ENCODE results near the gene ANKRD60. TPM values are rescaled to one million over a fixed set of nuclear protein-coding genes. Genes with fewer than 3 reads are reported as not detected.

The ANKRD60 gene
- total RNA-seq, 1 donor from 2014 or later, result not detected

- DNase-seq (ENCODE audit: low spot score), result no peak
- Mint-ChIP-seq H3K27ac (ENCODE audit: unreplicated experiment) (no peak overlapping the region), H3K27me3 (ENCODE audit: low read depth) (no peaks in the 10 kb centered on the region), H3K4me3 (ENCODE audit: unreplicated experiment) (no peak overlapping the region), H3K36me3 (ENCODE audit: low read depth) (peaks cover 13% of the 10 kb centered on the region), H3K4me1 (ENCODE audit: low read depth) (peaks cover 23% of the 10 kb centered on the region), H3K9me3 (ENCODE audit: low read depth) (no peaks in the 10 kb centered on the region)
- TF ChIP-seq CTCF (IDR thresholded peaks at IDR 0.05), result no peak
Measured at GRCh38 chr20:58238490-58238889, 10.0 kb upstream of the ANKRD60 start.

- TF ChIP-seq CTCF (IDR thresholded peaks at IDR 0.05), result no peak
Measured at GRCh38 chr20:58237318-58238132, 9.1 kb upstream of the ANKRD60 start.

GRCh38 chr20:58236612-58237317, 8.3 kb upstream of the ANKRD60 start:
- peaks cover 23% of the 10 kb centered on the region for H3K4me1 Mint-ChIP-seq (ENCODE audit: low read depth)
- peak overlapping the region; percentile 77 for H3K4me3 Mint-ChIP-seq (ENCODE audit: unreplicated experiment)
- TF ChIP-seq CTCF (IDR thresholded peaks at IDR 0.05), result peak; percentile 99
- H3K27me3 Mint-ChIP-seq (ENCODE audit: low read depth), result no peaks in the 10 kb centered on the region
- peak overlapping the region; percentile 6 for H3K27ac Mint-ChIP-seq (ENCODE audit: unreplicated experiment)
- DNase-seq (ENCODE audit: low spot score), result no peak
- peaks cover 5% of the 10 kb centered on the region for H3K36me3 Mint-ChIP-seq (ENCODE audit: low read depth)
- no peaks in the 10 kb centered on the region for H3K9me3 Mint-ChIP-seq (ENCODE audit: low read depth)

More at GRCh38 chr20:58237318-58238132, 9.1 kb upstream of the ANKRD60 start:
- H3K27me3 Mint-ChIP-seq (ENCODE audit: low read depth), result no peaks in the 10 kb centered on the region
- DNase-seq (ENCODE audit: low spot score), result no peak
- peak overlapping the region; percentile 81 for H3K27ac Mint-ChIP-seq (ENCODE audit: unreplicated experiment)
- H3K9me3 Mint-ChIP-seq (ENCODE audit: low read depth), result no peaks in the 10 kb centered on the region
- H3K4me1 Mint-ChIP-seq (ENCODE audit: low read depth), result peaks cover 23% of the 10 kb centered on the region
- H3K36me3 Mint-ChIP-seq (ENCODE audit: low read depth), result peaks cover 9% of the 10 kb centered on the region
- H3K4me3 Mint-ChIP-seq (ENCODE audit: unreplicated experiment), result peak overlapping the region; percentile 77

- Mint-ChIP-seq H3K27me3 (ENCODE audit: low read depth) (peaks cover 5% of the 10 kb centered on the region), H3K9me3 (ENCODE audit: low read depth) (no peaks in the 10 kb centered on the region), H3K27ac (ENCODE audit: unreplicated experiment) (no peak overlapping the region), H3K36me3 (ENCODE audit: low read depth) (peaks cover 4% of the 10 kb centered on the region), H3K4me3 (ENCODE audit: unreplicated experiment) (no peak overlapping the region), H3K4me1 (ENCODE audit: low read depth) (peaks cover 23% of the 10 kb centered on the region)
- TF ChIP-seq CTCF (IDR thresholded peaks at IDR 0.05), result no peak
- no peak for DNase-seq (ENCODE audit: low spot score)
Measured at GRCh38 chr20:58235010-58235409, 6.6 kb upstream of the ANKRD60 start.

GRCh38 chr20:58233881-58234528, 5.6 kb upstream of the ANKRD60 start:
- no peak for DNase-seq (ENCODE audit: low spot score)
- Mint-ChIP-seq H3K4me1 (ENCODE audit: low read depth) (peaks cover 28% of the 10 kb centered on the region), H3K9me3 (ENCODE audit: low read depth) (no peaks in the 10 kb centered on the region), H3K27ac (ENCODE audit: unreplicated experiment) (no peak overlapping the region), H3K36me3 (ENCODE audit: low read depth) (peaks cover 3% of the 10 kb centered on the region), H3K27me3 (ENCODE audit: low read depth) (peaks cover 10% of the 10 kb centered on the region), H3K4me3 (ENCODE audit: unreplicated experiment) (no peak overlapping the region)
- peak; percentile 83 for TF ChIP-seq CTCF (IDR thresholded peaks at IDR 0.05)

Measured in chondrocyte (in vitro differentiated cells).